ENCODE results near the gene MARVELD2.
A peak's percentile ranks its signal among the peaks of the same experiment; 100 is the strongest.

Gene MARVELD2, protein sequence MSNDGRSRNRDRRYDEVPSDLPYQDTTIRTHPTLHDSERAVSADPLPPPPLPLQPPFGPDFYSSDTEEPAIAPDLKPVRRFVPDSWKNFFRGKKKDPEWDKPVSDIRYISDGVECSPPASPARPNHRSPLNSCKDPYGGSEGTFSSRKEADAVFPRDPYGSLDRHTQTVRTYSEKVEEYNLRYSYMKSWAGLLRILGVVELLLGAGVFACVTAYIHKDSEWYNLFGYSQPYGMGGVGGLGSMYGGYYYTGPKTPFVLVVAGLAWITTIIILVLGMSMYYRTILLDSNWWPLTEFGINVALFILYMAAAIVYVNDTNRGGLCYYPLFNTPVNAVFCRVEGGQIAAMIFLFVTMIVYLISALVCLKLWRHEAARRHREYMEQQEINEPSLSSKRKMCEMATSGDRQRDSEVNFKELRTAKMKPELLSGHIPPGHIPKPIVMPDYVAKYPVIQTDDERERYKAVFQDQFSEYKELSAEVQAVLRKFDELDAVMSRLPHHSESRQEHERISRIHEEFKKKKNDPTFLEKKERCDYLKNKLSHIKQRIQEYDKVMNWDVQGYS

DNA sequence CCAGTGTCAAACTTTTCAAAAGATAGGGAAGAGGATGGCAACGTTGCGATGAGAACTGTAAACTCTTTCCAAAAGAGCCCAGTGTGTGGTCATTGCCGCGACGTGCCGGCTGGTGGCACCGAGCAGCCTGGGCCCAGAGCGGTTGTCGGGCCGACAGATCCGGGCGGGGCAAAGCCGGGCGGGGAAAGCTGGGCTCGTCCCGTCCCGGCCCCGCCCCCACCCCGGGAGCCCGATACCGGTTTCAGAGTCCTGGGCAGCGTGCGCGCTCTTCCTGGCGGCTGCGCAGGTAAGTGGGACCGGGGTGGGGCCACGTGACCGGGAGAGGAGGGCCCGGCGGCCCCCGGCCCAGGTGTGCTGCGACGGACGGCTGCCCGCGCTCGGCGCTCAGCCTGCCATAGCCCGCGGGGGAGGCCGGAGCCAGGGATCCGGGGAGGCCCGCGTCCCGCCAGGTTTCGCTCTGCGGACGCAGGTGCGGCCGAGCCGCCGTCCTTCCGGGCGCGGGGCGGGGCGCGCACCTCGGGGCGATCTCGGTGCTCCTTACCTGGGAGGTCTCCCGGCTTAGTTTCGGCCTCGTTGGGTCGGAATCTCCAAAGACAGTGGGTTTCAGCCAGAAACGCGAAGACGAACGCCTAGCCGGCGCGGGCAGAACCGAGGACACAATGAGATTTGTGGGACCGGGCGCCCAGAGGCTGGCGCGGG, at the start of gene MARVELD2:
Gene MARVELD2 (plus strand): TSS at position 232 of the 699 bp plus-strand sequence. CDS start 4,270 bp downstream, outside the sequence.
- TF ChIP-seq EZH2phosphoT487 (IDR thresholded peaks at IDR 0.05; ENCODE audit: low read depth) = no peak
- Histone ChIP-seq H4K20me1 (ENCODE audit: insufficient read depth, low read length) (no peaks in the 10 kb centered on the region), H3K36me3 (replicated peaks; ENCODE audit: low read depth, low read length) (peaks cover under 1% of the 10 kb centered on the region), H3K27me3 (ENCODE audit: low read depth, low read length) (no peaks in the 10 kb centered on the region), H3K4me3 (ENCODE audit: low read length) (no peak within 1 kb of the TSS), H3K4me2 (ENCODE audit: low read length) (no peak within 1 kb of the TSS), H2AFZ (ENCODE audit: low read depth, low read length) (no peak within 1 kb of the TSS), H3K79me2 (ENCODE audit: low read length) (no peaks in the 10 kb centered on the region), H3K9me3 (ENCODE audit: insufficient read depth, low read length) (no peaks in the 10 kb centered on the region), H3K27ac (ENCODE audit: low read length) (no peak within 1 kb of the TSS), H3K4me1 (ENCODE audit: low read length) (no peaks in the 10 kb centered on the region), H3K9ac (ENCODE audit: low read length) (no peak within 1 kb of the TSS)

DNA sequence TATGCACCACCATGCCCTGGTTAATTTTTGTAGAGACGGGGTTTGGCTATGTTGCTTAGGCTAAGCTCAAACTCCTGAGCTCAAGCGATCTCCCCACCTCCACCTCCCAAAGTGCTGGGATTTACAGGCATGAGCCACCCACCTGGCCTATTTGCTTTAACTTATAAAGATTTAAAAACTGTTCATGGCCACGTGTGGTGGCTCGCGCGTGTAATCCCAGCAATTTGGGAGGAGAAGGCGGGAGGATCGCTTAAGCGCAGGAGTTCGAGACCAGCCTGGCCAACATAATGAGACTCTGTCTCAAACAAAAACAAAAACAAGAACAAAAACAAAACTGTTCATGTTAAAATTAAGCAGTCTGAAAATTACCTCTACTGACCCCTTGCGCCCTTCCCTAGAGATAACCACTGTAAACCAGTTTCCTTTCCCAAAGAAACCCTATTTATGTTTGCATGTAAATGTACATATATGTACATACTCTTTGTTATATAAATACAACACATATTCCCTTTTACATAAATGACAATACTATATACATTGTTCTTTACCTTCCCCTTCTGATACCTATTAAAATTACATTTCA, 47.1 kb upstream of the MARVELD2 start:
- H3K27ac ChIP-seq (ENCODE audit: low read length) = no peak overlapping the region
- H3K79me2 ChIP-seq (ENCODE audit: low read length) = peaks cover 88% of the 10 kb centered on the region
- TF ChIP-seq, protein P1, sequence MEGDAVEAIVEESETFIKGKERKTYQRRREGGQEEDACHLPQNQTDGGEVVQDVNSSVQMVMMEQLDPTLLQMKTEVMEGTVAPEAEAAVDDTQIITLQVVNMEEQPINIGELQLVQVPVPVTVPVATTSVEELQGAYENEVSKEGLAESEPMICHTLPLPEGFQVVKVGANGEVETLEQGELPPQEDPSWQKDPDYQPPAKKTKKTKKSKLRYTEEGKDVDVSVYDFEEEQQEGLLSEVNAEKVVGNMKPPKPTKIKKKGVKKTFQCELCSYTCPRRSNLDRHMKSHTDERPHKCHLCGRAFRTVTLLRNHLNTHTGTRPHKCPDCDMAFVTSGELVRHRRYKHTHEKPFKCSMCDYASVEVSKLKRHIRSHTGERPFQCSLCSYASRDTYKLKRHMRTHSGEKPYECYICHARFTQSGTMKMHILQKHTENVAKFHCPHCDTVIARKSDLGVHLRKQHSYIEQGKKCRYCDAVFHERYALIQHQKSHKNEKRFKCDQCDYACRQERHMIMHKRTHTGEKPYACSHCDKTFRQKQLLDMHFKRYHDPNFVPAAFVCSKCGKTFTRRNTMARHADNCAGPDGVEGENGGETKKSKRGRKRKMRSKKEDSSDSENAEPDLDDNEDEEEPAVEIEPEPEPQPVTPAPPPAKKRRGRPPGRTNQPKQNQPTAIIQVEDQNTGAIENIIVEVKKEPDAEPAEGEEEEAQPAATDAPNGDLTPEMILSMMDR (IDR thresholded peaks at IDR 0.05; ENCODE audit: low read depth, low read length) = no peak
- TF ChIP-seq EZH2phosphoT487 (IDR thresholded peaks at IDR 0.05; ENCODE audit: low read depth) = no peak
- peaks cover 14% of the 10 kb centered on the region for H3K36me3 ChIP-seq (replicated peaks; ENCODE audit: low read depth, low read length)
- H3K9me3 ChIP-seq (ENCODE audit: insufficient read depth, low read length) = no peaks in the 10 kb centered on the region
- H3K27me3 ChIP-seq (ENCODE audit: low read depth, low read length) = no peaks in the 10 kb centered on the region
- peaks cover 3% of the 10 kb centered on the region; the same call in 1 of the 2 replicates for H4K20me1 ChIP-seq (ENCODE audit: insufficient read depth, low read length)
- H3K4me3 ChIP-seq (ENCODE audit: low read length) = peak overlapping the region; percentile 100
- H3K4me1 ChIP-seq (ENCODE audit: low read length) = peaks cover 14% of the 10 kb centered on the region
- H3K9ac ChIP-seq (ENCODE audit: low read length) = peak overlapping the region; percentile 95
- peak overlapping the region; percentile 93 for H3K4me2 ChIP-seq (ENCODE audit: low read length)
- H2AFZ ChIP-seq (ENCODE audit: low read depth, low read length) = no peak overlapping the region

DNA sequence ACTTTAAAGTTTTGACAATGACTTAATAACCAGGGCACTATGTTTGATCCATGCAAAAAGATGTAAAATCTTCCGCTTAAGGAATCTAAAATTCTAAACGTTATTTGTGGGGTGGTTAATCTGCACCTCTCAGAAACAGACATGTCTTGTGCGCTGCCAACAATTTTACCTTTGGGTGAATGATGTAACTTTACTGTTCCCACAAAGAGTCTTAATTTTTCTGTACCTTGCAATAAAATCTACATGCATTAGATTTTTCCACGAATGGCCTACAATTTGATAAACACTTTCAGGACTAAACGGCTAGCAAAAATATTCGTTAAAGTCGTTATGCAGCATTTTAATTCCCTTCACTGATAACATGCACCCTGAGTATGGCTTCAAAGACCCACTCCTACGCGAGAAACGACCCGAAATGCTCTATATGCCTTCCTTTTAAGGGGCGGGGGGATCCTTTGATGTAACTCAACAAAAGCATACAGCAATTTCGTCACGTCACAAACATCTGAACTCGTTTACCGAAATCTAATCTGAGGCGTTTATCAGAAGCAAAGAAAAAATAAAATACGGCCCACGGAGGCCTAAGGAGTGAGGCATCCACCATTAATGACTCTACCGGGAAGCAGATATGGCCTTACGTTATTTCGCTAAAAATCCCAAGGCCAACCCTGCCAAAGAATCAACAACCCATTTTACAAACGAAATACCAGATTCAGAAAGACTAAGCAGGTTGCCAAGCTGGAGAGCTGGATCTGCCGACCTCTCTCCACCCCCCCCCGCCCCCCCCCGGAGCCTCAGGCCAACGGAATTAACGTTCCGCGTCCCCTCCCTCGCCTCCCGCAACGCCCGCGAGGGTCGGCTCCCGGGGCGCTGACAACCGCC, 46.2 kb upstream of the MARVELD2 start:
- Histone ChIP-seq H3K27ac (ENCODE audit: low read length) (peak overlapping the region; percentile 85), H3K36me3 (replicated peaks; ENCODE audit: low read depth, low read length) (peaks cover 14% of the 10 kb centered on the region), H4K20me1 (ENCODE audit: insufficient read depth, low read length) (peaks cover 3% of the 10 kb centered on the region; the same call in 1 of the 2 replicates), H3K9me3 (ENCODE audit: insufficient read depth, low read length) (no peaks in the 10 kb centered on the region), H3K4me2 (ENCODE audit: low read length) (peak overlapping the region; percentile 93), H3K4me3 (ENCODE audit: low read length) (peak overlapping the region; percentile 100), H3K27me3 (ENCODE audit: low read depth, low read length) (no peaks in the 10 kb centered on the region), H3K4me1 (ENCODE audit: low read length) (peaks cover 14% of the 10 kb centered on the region), H3K9ac (ENCODE audit: low read length) (peak overlapping the region; percentile 95), H3K79me2 (ENCODE audit: low read length) (peaks cover 88% of the 10 kb centered on the region), H2AFZ (ENCODE audit: low read depth, low read length) (peak overlapping the region; percentile 32; the same call in 1 of the 2 replicates)
- TF ChIP-seq EZH2phosphoT487 (IDR thresholded peaks at IDR 0.05; ENCODE audit: low read depth) = no peak
- TF ChIP-seq, protein P1 (IDR thresholded peaks at IDR 0.05; ENCODE audit: low read depth, low read length) = no peak
